Neuronal stem cell (in vitro differentiated cells): ENCODE data around the gene TLCD3B.

Experiments
- DNase-seq: peaks from one replicate; pipeline ENCODE4 v3.0.0-alpha.2; 2013; ENCODE audit warnings: low spot score
- H2AFZ ChIP-seq: one replicate; pipeline ENCODE4 v1.6.1; 2013; ENCODE audit warnings: mild to moderate bottlenecking, low read length, inconsistent platforms
- H2AK5ac ChIP-seq: 2 replicates; pipeline ENCODE4 v1.6.1; 2013; ENCODE audit warnings: low read depth, mild to moderate bottlenecking, inconsistent platforms, low read length, moderate library complexity, mixed read lengths
- H2BK120ac ChIP-seq: 2 replicates; pipeline ENCODE4 v1.6.1; 2013; ENCODE audit warnings: low read depth, mild to moderate bottlenecking, inconsistent platforms, low read length, moderate library complexity, mixed read lengths
- H2BK12ac ChIP-seq: one replicate; pipeline ENCODE4 v1.6.1; 2013; ENCODE audit warnings: low read length, inconsistent platforms
- H2BK15ac ChIP-seq: 2 replicates; pipeline ENCODE4 v1.6.1; 2013; ENCODE audit warnings: mild to moderate bottlenecking, low read length, inconsistent platforms, mixed read lengths
- H2BK5ac ChIP-seq: one replicate; pipeline ENCODE4 v1.6.1; 2013; ENCODE audit warnings: inconsistent platforms, mild to moderate bottlenecking, low read length, moderate library complexity
- H3K14ac ChIP-seq: one replicate; pipeline ENCODE4 v1.6.1; 2013; ENCODE audit warnings: low read length, inconsistent platforms
- H3K18ac ChIP-seq: 2 replicates; pipeline ENCODE4 v1.6.1; 2013; ENCODE audit warnings: low read length, inconsistent platforms
- H3K23ac ChIP-seq: 2 replicates; pipeline ENCODE4 v1.6.1; 2013; ENCODE audit warnings: low read depth, mild to moderate bottlenecking, mixed read lengths, low read length, inconsistent platforms; ENCODE audit not compliant: poor library complexity
- H3K27ac ChIP-seq: replicated peaks from 3 replicates; pipeline ENCODE4 v1.5.1; 2013; ENCODE audit warnings: low read length, inconsistent platforms
- H3K27me3 ChIP-seq, 3 experiments: 2 replicates each; pipeline ENCODE4 v1.6.1; 2013; ENCODE audit warnings: low read length in 3 of 3, mild to moderate bottlenecking in 2 of 3, inconsistent platforms in 1 of 3, low read depth in 1 of 3, mixed read lengths in 1 of 3, moderate library complexity in 1 of 3; ENCODE audit not compliant: control insufficient read depth in 3 of 3, insufficient read depth in 3 of 3
- H3K36me3 ChIP-seq, 2 donors: replicated peaks in 1 of 2; 2 replicates each; pipeline ENCODE4 v1.6.1; 2013; ENCODE audit warnings: low read length in 2 of 2; ENCODE audit not compliant: control insufficient read depth in 2 of 2, insufficient read depth in 2 of 2
- H3K4ac ChIP-seq: 2 replicates; pipeline ENCODE4 v1.6.1; 2013; ENCODE audit warnings: inconsistent platforms, mild to moderate bottlenecking, low read length, moderate library complexity
- H3K4me1 ChIP-seq, 2 donors: 1 replicate in 1 of 2; 2 replicates in 1 of 2; pipeline ENCODE4 v1.6.1; 2013; ENCODE audit warnings: low read length in 2 of 2, low read depth in 1 of 2; ENCODE audit not compliant: control insufficient read depth in 2 of 2, insufficient read depth in 1 of 2
- H3K4me2 ChIP-seq: one replicate; pipeline ENCODE4 v1.6.1; 2013; ENCODE audit warnings: mild to moderate bottlenecking, low read length, inconsistent platforms; ENCODE audit not compliant: insufficient read depth, poor library complexity, severe bottlenecking
- H3K4me3 ChIP-seq, 2 donors: 2 replicates each; pipeline ENCODE4 v1.5.1; 2013; ENCODE audit warnings: low read length in 2 of 2, mild to moderate bottlenecking in 2 of 2, inconsistent platforms in 1 of 2, moderate library complexity in 1 of 2
- H3K79me1 ChIP-seq: one replicate; pipeline ENCODE4 v1.6.1; 2013; ENCODE audit warnings: low read depth, mild to moderate bottlenecking, inconsistent platforms, low read length, moderate library complexity
- H3K9ac ChIP-seq: one replicate; pipeline ENCODE4 v1.6.1; 2013; ENCODE audit warnings: mild to moderate bottlenecking, low read depth, low read length, inconsistent platforms; ENCODE audit not compliant: poor library complexity
- H3K9me3 ChIP-seq, 2 donors: replicated peaks in 1 of 2; 2 replicates each; pipeline versions ENCODE3 to v1.6.1; 2013; ENCODE audit warnings: low read length in 2 of 2, mild to moderate bottlenecking in 2 of 2, inconsistent platforms in 1 of 2, low read depth in 1 of 2, mixed read lengths in 1 of 2, moderate library complexity in 1 of 2; ENCODE audit not compliant: control insufficient read depth in 2 of 2, insufficient read depth in 1 of 2
- H4K8ac ChIP-seq: one replicate; pipeline ENCODE4 v1.6.1; 2013; ENCODE audit warnings: low read depth, mild to moderate bottlenecking, inconsistent platforms, low read length, moderate library complexity
- H4K91ac ChIP-seq: one replicate; pipeline ENCODE4 v1.6.1; 2013; ENCODE audit warnings: low read length, low read depth, mild to moderate bottlenecking, inconsistent platforms; ENCODE audit not compliant: poor library complexity
- WGBS, 2 donors: extraction: QIAGEN DNeasy Blood & Tissue Kit; methylation state at CpG; one replicate each; pipeline ENCODE4 v1.1.7; 2013; ENCODE audit warnings: missing lambda C conversion rate in 2 of 2, mixed read lengths in 1 of 2; ENCODE audit not compliant: insufficient read length in 2 of 2, insufficient replicate concordance in 1 of 2; ENCODE audit errors: extremely low coverage in 2 of 2; 5-methylcytosine and 5-hydroxymethylcytosine counted together

Gene TLCD3B

DNA sequence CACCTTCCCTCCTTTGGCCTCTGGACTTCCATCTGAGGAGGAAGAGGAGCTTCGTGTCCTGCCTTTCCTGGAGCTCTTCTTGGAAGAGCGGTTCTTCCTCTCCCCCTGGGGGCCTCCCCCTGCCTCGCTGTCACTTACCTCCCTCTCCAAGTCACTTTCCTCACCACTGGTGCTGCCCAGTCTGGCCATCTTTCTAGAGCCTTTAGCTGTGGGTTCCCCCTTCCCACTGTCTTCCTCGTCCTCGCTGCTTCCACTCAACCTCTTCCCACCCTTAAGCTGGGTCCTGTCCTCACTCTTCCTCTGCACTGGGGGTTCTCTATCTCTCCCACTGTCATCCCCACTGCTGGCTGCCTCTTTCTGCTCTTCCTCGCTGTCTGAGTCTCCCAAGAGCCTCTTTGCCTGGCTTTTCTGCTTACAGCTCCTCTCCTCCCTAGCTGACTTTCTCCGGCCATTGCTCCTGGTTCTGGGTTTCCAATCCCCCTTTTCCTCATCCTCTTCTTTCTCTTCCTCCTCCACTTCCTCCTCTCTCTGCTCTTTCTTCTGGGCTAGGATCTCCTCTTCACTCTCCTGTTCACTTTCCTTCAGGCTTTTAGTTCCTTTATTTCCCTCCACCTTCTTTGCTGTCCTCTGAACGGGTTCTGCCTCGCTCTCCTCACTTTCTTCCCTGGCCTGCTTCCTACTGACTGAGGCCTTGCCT is 37.0 kb downstream of the TLCD3B start:
- H3K9ac ChIP-seq: peak overlapping the region; percentile 5
- no peak overlapping the region for H2BK120ac ChIP-seq
- H3K4me2 ChIP-seq: no peak overlapping the region
- H3K36me3 ChIP-seq: peaks cover 21 to 70% of the 10 kb centered on the region in 2 donors
- WGBS, 2 donors: no CpG with 5 or more reads among the region's 9 CpGs
- peak overlapping the region; percentile 43 to 78 for H3K4me3 ChIP-seq
- no peak overlapping the region for H4K91ac ChIP-seq
- no peak overlapping the region for H3K23ac ChIP-seq
- no peak overlapping the region for H2AFZ ChIP-seq
- no peak overlapping the region for H4K8ac ChIP-seq
- no peak overlapping the region for H2BK12ac ChIP-seq
- peaks cover 8 to 10% of the 10 kb centered on the region in 2 donors for H3K4me1 ChIP-seq
- no peaks in the 10 kb centered on the region for H3K27me3 ChIP-seq
- H3K18ac ChIP-seq: no peak overlapping the region
- no peak overlapping the region for H3K4ac ChIP-seq
- H3K14ac ChIP-seq: no peak overlapping the region
- peaks cover 5% of the 10 kb centered on the region for H3K79me1 ChIP-seq
- no peak for DNase-seq
- H3K27ac ChIP-seq: no peak overlapping the region
- no peak overlapping the region for H2BK15ac ChIP-seq
- no peaks in the 10 kb centered on the region for H3K9me3 ChIP-seq
- no peak overlapping the region for H2AK5ac ChIP-seq
- no peak overlapping the region for H2BK5ac ChIP-seq

DNA sequence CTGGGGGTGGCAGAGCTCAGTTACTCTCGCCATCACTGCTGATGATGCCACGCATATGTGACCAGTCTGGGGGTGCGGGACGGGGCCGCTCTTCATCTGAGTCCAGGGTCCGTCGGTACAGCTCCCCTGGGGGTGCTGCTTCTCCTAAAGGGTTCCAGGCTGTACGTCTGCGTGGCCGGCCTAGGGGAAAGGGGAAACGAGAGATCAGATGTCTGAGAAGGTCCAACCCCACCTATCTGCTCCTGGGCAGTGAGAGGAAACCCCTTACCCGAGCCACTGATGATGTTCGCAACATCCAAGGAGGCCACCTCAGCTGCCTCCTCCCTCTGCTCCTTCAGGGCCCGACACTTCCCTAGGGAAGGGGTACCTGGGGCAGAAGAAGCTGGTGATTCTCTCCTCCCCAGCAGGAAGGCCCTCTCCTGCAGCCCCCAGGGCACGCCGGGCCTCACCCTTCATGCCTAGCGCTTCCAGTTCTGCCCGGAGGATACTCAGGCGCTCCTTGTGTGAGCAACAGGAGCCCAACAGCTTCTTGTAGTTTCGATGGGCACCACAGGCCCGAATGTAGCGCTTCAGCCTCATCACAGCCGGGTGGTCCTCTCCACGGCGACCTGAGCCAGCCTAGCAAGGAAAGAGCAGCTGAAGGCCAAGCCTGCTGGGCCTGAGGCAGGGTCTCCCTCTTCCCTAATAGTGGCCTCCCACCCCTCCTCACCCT is 37.7 kb downstream of the TLCD3B start:
- H3K4me1 ChIP-seq: peaks cover 8 to 10% of the 10 kb centered on the region in 2 donors
- DNase-seq: no peak
- no peak overlapping the region for H2BK5ac ChIP-seq
- no peaks in the 10 kb centered on the region for H3K27me3 ChIP-seq
- H3K18ac ChIP-seq: no peak overlapping the region
- no peak overlapping the region for H4K8ac ChIP-seq
- no peak overlapping the region for H3K27ac ChIP-seq
- H3K23ac ChIP-seq: no peak overlapping the region
- no peak overlapping the region for H2BK15ac ChIP-seq
- H2AK5ac ChIP-seq: no peak overlapping the region
- H3K9ac ChIP-seq: peak overlapping the region; percentile 5
- no peak overlapping the region for H2BK12ac ChIP-seq
- H3K4me2 ChIP-seq: no peak overlapping the region
- WGBS, 2 donors: no CpG with 5 or more reads among the region's 25 CpGs
- H3K36me3 ChIP-seq: peaks cover 24 to 73% of the 10 kb centered on the region in 2 donors
- no peak overlapping the region for H3K4ac ChIP-seq
- no peak overlapping the region for H3K4me3 ChIP-seq
- H2BK120ac ChIP-seq: no peak overlapping the region
- H3K9me3 ChIP-seq: no peaks in the 10 kb centered on the region
- H2AFZ ChIP-seq: no peak overlapping the region
- H3K14ac ChIP-seq: no peak overlapping the region
- no peak overlapping the region for H4K91ac ChIP-seq
- peaks cover 5% of the 10 kb centered on the region for H3K79me1 ChIP-seq

DNA sequence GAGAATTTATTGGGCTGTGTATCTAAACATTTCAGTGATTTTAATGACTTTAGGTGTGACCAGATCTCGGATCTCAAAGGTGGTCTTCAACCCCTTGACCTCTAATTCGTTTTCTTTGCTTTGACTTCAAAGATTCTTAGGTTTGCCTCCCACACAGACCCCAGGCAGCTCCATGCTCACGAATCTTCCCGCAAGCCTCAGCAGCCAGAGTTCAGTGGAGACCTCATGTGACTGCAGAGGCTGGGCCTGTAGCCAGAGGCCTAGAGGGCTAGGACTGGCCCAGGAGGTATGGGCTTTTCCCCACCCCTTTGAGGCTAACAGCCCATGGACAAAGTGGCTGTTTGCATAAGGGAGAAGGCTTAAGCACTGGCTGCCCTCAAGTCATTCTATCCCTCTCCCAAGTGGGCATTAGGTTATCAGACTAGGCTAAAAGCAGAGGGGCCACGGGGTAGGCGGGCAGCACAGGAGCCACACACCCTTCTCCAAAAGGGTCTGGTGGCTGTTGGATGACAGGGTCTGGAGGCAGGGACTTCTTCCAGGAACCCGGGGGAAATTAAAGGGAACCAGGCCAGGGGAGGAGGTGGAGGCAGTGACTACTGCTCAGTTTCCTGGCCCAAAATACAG is 38.6 kb downstream of the TLCD3B start:
- no peak overlapping the region for H3K4ac ChIP-seq
- WGBS, 2 donors: no CpG with 5 or more reads among the region's 7 CpGs
- H3K36me3 ChIP-seq: peaks cover 27 to 73% of the 10 kb centered on the region in 2 donors

DNA sequence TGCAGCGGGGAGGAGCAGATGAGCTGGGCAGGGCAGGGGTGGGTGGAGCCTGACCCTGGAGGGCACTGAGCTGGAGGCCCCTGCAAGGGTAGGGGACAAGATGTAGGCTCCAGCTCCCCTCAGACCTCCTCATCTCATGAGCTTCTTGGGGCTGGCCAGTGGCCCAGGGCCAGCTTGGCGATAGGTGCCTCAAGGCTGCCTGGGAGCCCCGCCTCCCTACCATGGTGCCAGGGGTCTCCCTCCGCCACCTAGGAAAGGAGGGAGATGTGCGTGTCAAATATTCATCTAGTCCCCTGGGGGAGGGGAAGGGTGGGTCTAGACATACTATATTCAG is 39.5 kb downstream of the TLCD3B start:
- Histone ChIP-seq H3K27ac (no peak overlapping the region), H2BK5ac (no peak overlapping the region), H3K9ac (peak overlapping the region; percentile 33), H2AFZ (no peak overlapping the region), H3K4ac (no peak overlapping the region), H3K27me3 (no peaks in the 10 kb centered on the region), H3K23ac (no peak overlapping the region), H3K18ac (no peak overlapping the region), H3K4me1 (peaks cover 5 to 10% of the 10 kb centered on the region in 2 donors), H4K91ac (no peak overlapping the region), H3K9me3 (no peaks in the 10 kb centered on the region), H2BK12ac (no peak overlapping the region), H2BK15ac (no peak overlapping the region), H3K4me3 (no peak overlapping the region), H2BK120ac (no peak overlapping the region), H3K36me3 (peaks cover 34 to 77% of the 10 kb centered on the region in 2 donors), H4K8ac (no peak overlapping the region), H3K14ac (no peak overlapping the region), H3K79me1 (peaks cover 4% of the 10 kb centered on the region), H2AK5ac (no peak overlapping the region), H3K4me2 (no peak overlapping the region)
- DNase-seq: no peak
- no CpG with 5 or more reads among the region's 5 CpGs for WGBS, 2 donors

More for the DNA sequence above, 38.6 kb downstream of the TLCD3B start:
- Histone ChIP-seq H2AK5ac (no peak overlapping the region), H2BK120ac (no peak overlapping the region), H3K9me3 (no peaks in the 10 kb centered on the region), H2AFZ (no peak overlapping the region), H3K14ac (no peak overlapping the region), H3K18ac (no peak overlapping the region), H3K79me1 (peaks cover 5% of the 10 kb centered on the region), H3K23ac (no peak overlapping the region), H2BK12ac (no peak overlapping the region), H2BK15ac (no peak overlapping the region), H3K27ac (no peak overlapping the region), H2BK5ac (no peak overlapping the region), H4K8ac (no peak overlapping the region), H3K27me3 (no peaks in the 10 kb centered on the region), H3K4me3 (no peak overlapping the region), H3K9ac (no peak overlapping the region), H4K91ac (no peak overlapping the region), H3K4me1 (peaks cover 8 to 10% of the 10 kb centered on the region in 2 donors), H3K4me2 (no peak overlapping the region)
- no peak for DNase-seq
